GM19099 (cell line): ENCODE measurements around the gene CORO2B.

Source experiments
- POLR2A ChIP-seq: IDR thresholded peaks from 3 replicates; pipeline ENCODE4 v1.6.1; 2011; ENCODE audit warnings: low read depth; ENCODE audit not compliant: insufficient read length; ENCODE audit errors: extremely low read depth

The CORO2B gene, protein sequence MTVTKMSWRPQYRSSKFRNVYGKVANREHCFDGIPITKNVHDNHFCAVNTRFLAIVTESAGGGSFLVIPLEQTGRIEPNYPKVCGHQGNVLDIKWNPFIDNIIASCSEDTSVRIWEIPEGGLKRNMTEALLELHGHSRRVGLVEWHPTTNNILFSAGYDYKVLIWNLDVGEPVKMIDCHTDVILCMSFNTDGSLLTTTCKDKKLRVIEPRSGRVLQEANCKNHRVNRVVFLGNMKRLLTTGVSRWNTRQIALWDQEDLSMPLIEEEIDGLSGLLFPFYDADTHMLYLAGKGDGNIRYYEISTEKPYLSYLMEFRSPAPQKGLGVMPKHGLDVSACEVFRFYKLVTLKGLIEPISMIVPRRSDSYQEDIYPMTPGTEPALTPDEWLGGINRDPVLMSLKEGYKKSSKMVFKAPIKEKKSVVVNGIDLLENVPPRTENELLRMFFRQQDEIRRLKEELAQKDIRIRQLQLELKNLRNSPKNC

DNA sequence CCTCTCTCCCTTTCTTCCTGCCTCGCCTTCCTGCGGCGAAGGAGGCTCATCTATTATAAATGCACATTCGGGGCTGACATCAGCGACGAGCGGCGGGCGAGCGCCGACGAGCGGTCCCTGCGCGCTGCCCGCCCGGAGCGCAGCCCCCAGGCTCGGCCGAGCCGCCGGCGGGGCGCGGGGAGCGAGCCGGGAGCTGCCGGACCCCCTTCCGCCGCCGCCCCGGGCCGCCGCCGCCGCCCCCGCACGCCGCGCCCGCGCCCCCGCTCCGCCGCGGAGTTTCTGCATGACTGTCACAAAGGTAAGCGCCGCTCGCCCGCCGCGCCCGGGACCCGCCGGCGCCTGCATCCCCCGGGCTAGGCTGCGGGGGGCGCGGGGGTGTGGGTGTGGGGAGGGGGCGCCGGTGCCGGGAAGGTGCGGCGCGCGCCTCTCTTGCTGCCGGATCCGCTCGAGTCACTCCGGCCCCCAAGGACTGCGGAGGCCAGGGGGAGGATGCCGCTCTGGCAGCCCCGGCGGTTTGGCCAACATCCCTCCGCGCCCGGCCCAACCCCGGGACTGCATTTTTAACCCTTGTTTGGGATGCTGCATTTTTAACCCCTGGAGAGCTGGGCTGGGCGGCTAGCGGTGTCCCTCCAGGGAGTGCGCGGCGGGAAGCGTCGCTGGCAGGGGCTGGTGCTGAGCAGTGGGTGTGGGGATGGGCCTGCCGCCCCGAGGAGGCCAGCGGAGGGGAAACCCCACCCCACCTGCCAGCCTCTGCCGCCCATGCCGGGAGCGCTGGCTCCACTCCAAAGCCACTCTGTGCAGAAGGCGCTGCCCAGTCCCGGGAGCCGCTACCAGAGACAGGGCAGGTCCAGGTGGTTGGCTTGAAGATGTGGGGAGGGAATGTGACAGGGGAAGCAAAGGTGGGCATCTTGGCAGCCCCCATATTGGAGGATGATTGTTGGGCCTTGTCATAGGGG, at the start of gene CORO2B:
TSS of gene CORO2B (plus strand) at position 14 of the 956 bp plus-strand sequence. CDS start at position 284, 270 bp downstream.
- no peak for TF ChIP-seq POLR2A

DNA sequence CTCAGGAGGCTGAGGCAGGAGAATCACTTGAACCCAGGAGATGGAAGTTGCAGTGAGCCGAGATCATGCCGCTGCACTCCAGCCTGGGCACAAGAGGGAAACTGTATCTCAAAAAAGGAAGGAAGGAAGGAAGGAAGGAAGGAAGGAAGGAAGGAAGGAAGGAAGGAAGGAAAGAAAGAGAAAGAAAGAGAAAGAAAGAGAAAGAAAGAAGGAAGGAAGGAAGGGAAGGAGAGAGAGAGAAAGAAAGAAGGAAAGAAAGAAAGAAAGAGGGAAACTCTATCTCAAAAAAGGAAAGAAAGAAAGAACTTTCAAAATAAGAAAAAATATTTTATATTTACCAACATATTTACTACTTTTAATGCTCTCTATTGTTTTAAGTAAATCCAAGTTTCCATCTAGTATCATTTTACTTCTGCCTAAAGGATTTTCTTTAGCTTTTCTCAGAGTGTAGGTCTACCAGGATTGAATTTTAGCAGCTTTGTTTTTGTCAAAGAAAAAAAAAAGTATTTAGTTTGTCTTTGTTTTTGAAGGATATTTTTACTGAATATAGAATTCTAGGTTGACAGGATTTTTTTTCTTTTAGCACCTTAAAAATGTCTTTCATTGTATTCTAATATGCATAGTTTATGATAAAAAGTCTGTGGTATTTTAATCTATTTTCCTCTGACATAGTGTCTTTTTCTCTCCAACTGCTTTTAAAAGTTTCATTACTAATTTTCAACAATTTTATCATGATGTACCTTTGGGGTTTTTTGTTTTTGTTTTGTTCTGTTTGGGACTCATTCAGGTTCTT, 47.2 kb upstream of the CORO2B start:
- no peak for TF ChIP-seq POLR2A

DNA sequence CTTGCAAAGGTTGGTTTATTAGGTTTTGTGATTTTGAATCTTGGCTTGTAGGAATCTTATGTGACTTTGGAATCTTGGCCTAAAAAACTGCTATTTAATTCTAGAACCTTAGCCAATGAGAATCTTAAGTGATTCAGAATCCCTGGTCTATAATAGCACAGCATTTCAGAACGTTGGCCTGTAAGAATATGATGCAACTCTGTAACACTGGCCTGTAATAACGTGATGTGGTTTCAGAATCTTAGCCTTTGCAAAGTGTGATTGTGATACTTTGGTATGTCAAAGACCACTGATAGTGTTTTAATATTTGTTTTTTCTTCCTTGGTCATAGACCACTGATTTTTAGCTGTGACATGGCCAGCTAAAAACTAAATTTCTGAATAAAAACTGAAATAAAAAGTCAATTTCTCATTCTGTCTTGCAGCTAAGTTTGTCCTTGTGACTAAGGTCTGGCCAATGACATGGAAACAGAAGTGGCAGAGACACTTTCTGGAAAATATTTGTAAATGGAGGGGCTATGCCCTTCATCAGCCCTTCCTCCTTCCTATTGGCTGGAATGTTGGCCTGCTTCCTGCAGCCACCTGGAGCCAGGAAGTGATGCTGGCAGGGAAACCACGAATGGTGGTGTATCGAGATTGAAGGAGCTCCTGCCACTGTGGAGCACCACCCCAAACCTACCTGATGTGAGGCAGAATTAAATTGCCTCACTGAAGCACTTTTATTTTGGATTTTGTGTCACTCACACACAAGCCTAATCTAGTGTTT, 42.3 kb upstream of the CORO2B start:
- no peak for TF ChIP-seq POLR2A

DNA sequence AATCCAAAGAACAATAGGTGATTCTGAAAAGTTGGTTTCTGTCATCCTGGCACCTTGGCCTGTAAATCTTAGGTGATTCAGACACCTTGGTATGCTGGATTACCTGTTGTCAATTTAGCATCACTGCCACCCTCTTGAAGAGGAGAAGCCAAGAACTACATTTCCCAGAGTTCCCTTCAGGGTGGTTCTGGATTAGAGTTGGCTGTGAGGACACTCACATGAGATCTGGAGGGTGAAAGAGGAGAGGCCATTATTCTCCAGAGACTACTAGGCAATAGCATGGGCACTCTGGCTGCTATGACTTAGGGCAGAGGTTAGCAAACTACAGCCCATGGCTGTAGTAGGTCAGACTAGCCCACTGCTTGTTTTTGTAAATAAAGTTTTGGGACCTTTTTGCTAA, 41.7 kb upstream of the CORO2B start:
- no peak for TF ChIP-seq POLR2A

DNA sequence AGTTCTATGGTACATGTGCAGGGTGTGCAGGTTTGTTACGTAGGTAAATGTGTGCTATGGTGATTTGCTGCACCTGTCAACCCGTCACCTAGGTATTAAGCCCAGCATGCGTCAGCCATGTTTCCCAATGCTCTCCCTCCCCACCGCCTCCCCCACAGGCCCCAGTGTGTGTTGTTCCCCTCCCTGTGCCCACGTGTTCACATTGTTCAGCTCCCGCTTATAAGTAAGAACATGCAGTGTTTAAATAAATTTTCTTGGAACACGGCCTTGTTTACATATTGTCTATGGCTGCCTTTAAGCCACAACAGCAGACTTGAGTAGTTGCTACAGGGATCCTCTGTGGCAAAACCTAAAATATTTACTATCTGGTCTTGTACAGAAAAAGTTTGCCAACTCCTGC, 41.3 kb upstream of the CORO2B start:
- no peak for TF ChIP-seq POLR2A

DNA sequence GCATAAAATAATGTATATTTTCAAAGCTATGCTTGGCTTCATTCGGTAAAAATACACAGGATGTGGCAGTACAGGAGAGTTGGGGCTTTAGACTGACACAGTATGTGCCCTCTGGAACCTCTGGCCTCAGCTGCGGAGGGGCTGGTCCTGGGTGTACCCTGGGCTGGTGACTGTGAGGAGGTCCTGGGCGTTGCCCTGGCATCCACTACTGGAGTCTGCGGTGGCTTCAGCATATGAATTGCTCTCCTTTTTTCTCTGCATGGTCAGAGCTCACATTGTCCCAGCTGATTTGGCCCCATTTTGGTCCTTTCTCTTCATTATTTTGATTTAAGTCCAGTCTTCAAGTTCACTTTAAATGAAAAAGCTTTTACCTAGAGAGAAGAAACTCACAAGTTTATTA, 40.5 kb upstream of the CORO2B start:
- no peak for TF ChIP-seq POLR2A

DNA sequence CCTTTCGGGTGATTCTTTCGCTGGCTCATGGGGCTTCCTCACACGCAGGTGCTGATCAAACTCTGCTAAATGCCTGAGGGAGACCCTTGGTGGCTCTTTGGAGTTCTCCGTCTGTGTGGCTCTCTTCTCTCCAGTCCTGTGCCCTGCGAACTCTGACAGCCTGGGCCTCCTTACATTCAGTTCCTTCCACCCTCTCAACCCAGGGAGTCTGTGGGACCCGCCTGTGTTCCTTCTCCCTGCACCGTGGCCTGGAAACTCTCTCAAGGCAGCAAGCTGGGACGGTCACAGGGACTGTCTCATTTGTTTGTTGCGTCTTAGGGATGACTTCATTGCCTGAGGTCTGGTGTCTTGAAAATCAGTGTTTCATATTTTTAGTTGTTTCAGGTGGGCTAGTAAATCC, 37.0 kb upstream of the CORO2B start:
- TF ChIP-seq POLR2A: no peak

DNA sequence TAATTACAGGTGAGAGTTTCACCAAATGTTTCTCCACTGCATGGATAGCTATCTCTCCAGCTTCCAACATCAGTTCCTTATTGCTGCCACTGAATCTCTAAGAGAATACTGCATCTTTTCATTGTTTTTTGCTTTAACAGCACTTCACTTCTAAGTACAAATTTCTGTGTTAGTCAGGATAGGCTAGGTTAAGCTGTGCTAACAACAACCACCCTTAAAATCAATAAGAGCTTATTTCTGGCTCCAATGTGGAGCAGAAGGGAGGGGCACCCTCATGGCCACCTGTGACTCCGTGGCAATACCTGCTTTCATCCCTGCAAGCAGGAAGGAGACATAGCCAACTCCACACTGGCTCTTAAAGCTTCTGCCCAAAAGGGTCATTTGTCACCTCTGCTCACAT, 36.4 kb upstream of the CORO2B start:
- no peak for TF ChIP-seq POLR2A

DNA sequence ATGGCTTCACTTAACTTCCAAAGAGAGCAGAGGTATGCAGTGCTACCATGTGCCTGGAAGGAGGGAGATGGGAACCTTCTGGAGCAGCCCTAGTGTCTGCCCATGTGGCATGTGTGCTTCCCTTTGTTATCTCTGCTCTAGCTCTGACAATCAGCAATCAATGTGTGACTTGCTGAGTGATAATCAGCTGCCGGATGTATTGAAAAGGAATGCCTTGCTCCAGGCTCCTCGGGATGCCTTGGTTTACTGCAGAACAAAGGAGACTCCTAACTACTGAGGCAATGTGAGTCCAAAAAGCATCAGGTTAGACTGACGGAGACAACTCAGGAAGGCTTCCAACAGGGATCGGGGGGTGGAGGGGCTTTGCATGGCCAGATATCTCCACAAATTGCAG, 36.0 kb upstream of the CORO2B start:
- no peak for TF ChIP-seq POLR2A

DNA sequence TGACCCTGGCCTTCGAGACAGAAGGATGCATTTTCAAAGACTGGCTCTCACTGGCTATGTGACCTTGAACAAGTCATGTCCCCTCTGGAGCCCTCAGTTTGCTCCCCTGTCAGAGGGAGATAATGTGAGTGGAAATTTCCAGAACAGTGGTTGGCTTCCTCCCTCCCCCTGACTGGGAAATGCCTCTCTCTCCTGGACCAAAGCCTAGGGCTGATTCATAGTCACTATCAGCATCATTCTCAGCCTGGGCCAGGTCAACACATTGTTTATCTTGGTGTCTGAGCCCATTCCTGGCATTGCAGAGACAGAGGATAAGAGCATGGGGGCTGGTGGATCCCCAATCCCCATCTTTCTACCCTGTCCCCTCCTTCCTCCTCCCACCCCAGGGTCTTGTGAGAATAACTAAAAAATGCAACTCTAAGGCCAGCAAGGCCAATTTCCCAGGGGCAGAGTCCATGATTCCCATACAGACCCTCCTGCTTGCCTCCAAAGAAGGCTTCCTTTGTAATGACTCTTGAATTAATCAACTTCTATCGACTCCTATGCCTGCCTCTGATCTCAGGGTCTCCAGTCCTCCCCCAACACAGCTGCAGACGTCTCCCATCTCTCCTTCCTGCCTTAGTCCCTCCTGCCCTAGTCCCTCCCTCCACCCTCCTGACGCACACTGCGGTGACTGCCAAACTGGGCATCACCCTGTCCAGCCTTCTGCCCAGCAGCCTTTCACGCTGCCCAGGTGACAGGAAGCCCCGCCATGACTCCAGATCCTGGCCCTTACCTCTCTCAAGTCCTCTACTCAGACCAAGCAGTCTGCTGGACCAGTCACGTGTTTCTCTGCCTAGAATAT, 35.4 kb upstream of the CORO2B start:
- no peak for TF ChIP-seq POLR2A

DNA sequence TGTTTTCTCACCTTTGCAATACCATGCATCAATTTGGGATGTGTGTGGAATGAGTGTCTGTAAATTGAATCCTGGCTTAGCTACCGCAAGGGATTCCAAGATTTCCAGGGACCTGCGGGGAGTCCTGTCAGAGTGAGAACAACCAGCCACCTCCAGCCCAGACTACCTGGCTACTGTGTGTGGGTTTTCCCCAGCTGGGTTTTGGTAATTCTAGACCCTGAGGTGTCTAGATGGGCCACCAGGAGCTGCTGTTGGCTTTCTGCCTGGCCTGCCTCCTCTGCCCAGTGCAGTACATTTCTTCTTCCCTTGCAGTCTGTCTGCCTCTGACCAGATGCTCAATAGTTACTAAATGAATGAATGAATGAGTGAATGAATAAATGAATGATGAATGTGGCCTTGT, 32.5 kb upstream of the CORO2B start:
- no peak for TF ChIP-seq POLR2A

DNA sequence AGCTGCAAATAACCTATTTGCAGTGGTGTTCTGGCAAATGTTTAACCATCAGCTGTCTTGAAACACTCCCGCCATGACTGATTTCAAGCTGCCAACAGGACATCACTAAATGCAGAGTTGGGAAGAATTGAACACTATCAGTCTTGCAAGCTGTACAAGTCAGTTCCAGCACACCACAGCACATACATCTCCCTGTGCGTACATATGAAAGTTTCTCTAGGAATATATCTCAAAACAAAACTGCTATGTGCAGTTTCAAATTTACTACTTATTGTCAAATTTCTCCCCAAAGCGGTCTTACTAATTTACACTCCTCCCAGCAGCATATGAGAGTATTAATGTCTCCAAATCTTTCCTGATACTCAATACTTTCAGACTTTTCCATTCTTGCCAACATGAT, 30.4 kb upstream of the CORO2B start:
- no peak for TF ChIP-seq POLR2A

DNA sequence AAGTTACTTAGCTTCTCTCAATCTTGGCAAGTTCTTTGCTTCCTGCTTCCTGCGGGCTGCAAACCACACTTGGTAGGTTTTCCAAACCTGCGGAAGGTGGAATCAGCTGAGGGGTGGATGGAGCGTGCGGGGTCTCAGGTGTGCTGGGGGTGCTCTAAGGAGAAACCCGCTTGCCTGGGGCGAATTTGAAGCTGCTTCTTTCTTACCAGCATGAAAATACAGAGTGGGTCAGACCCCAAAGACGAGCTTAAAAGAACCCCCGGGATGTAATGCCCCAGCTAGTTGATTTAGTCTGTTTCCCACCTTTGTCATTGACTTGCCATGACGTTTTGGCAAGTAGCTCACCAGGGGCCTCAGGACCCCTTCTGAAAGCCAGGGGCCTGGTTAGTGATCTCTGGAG, 28.8 kb upstream of the CORO2B start:
- TF ChIP-seq POLR2A: no peak
